H9 (cell line): ENCODE data around the gene DIS3L2. TPM values are rescaled to one million over a fixed set of nuclear protein-coding genes. Genes with fewer than 3 reads are reported as not detected.

Source experiments
- DNase-seq: peaks from one replicate; pipeline ENCODE4 v3.0.0-alpha.2; 2017
- H2AFZ ChIP-seq: one replicate; pipeline ENCODE4 v1.6.1; 2013; ENCODE audit warnings: mild to moderate bottlenecking, low read length, control low read depth, moderate library complexity
- H2AK5ac ChIP-seq: 2 replicates; pipeline ENCODE4 v1.6.1; 2013; ENCODE audit warnings: low read length, control low read depth, mixed read lengths; ENCODE audit not compliant: insufficient read length
- H2BK120ac ChIP-seq: one replicate; pipeline ENCODE4 v1.6.1; 2013; ENCODE audit warnings: low read depth, mild to moderate bottlenecking, low read length, control low read depth, inconsistent platforms; ENCODE audit not compliant: poor library complexity, severe bottlenecking
- H2BK12ac ChIP-seq: 2 replicates; pipeline ENCODE4 v1.6.1; 2013; ENCODE audit warnings: low read length, control low read depth, mixed read lengths, low read depth; ENCODE audit not compliant: insufficient read length
- H2BK15ac ChIP-seq: 2 replicates; pipeline ENCODE4 v1.6.1; 2013; ENCODE audit warnings: low read depth, low read length, control low read depth
- H2BK20ac ChIP-seq: one replicate; pipeline ENCODE4 v1.6.1; 2013; ENCODE audit warnings: low read depth, mild to moderate bottlenecking, low read length, control low read depth, inconsistent platforms; ENCODE audit not compliant: poor library complexity, severe bottlenecking
- H2BK5ac ChIP-seq: 2 replicates; pipeline ENCODE4 v1.6.1; 2013; ENCODE audit warnings: low read length, control low read depth, mixed read lengths; ENCODE audit not compliant: insufficient read length
- H3K14ac ChIP-seq: 2 replicates; pipeline ENCODE4 v1.6.1; 2013; ENCODE audit warnings: low read length, control low read depth; ENCODE audit not compliant: insufficient read depth
- H3K18ac ChIP-seq: 2 replicates; pipeline ENCODE4 v1.6.1; 2013; ENCODE audit warnings: low read depth, mild to moderate bottlenecking, mixed read lengths, low read length, control low read depth; ENCODE audit not compliant: insufficient read length
- H3K23ac ChIP-seq: 2 replicates; pipeline ENCODE4 v1.6.1; 2013; ENCODE audit warnings: low read length, control low read depth, mixed read lengths, low read depth; ENCODE audit not compliant: insufficient read length
- H3K23me2 ChIP-seq: 2 replicates; pipeline ENCODE4 v1.6.1; 2013; ENCODE audit warnings: low read depth, mild to moderate bottlenecking, mixed read lengths, low read length, control low read depth; ENCODE audit not compliant: insufficient read length, poor library complexity, severe bottlenecking
- H3K27ac ChIP-seq: 2 replicates; pipeline ENCODE4 v1.5.1; 2013; ENCODE audit warnings: low read length, control low read depth, mixed read lengths, low read depth; ENCODE audit not compliant: insufficient read length
- H3K27me3 ChIP-seq: 2 replicates; pipeline ENCODE4 v1.6.1; 2013; ENCODE audit warnings: low read length, control low read depth, inconsistent platforms; ENCODE audit not compliant: insufficient read depth
- H3K4ac ChIP-seq: 2 replicates; pipeline ENCODE4 v1.6.1; 2013; ENCODE audit warnings: low read depth, mild to moderate bottlenecking, control low read depth, inconsistent platforms, low read length, moderate library complexity
- H3K4me1 ChIP-seq: 2 replicates; pipeline ENCODE4 v1.6.1; 2013; ENCODE audit warnings: low read length, control low read depth, inconsistent platforms; ENCODE audit not compliant: insufficient read depth
- H3K4me2 ChIP-seq: 2 replicates; pipeline ENCODE4 v1.6.1; 2013; ENCODE audit warnings: low read length, control low read depth, mixed read lengths; ENCODE audit not compliant: insufficient read length, insufficient read depth
- H3K56ac ChIP-seq: 2 replicates; pipeline ENCODE4 v1.6.1; 2013; ENCODE audit warnings: low read depth, mild to moderate bottlenecking, mixed read lengths, low read length, control low read depth; ENCODE audit not compliant: insufficient read length
- H3K79me1 ChIP-seq: 2 replicates; pipeline ENCODE4 v1.6.1; 2013; ENCODE audit warnings: low read depth, mild to moderate bottlenecking, moderate library complexity, low read length, control low read depth, inconsistent platforms; ENCODE audit not compliant: insufficient read depth, poor library complexity, severe bottlenecking
- H3K79me2 ChIP-seq: 2 replicates; pipeline ENCODE4 v1.6.1; 2013; ENCODE audit warnings: low read length, control low read depth, inconsistent platforms; ENCODE audit not compliant: insufficient read depth
- H3K9ac ChIP-seq: 2 replicates; pipeline ENCODE4 v1.6.1; 2013; ENCODE audit warnings: low read length, control low read depth, mixed read lengths; ENCODE audit not compliant: insufficient read length; ENCODE audit errors: extremely low read depth
- H3K9me3 ChIP-seq: one replicate; pipeline ENCODE4 v1.6.1; 2013; ENCODE audit warnings: low read depth, low read length, inconsistent platforms; ENCODE audit not compliant: control insufficient read depth
- H3T11ph ChIP-seq: one replicate; pipeline ENCODE4 v1.6.1; 2013; ENCODE audit warnings: mild to moderate bottlenecking, low read length, control low read depth, inconsistent platforms
- H4K20me1 ChIP-seq: one replicate; pipeline ENCODE4 v1.6.1; 2013; ENCODE audit not compliant: control insufficient read depth, insufficient read length, insufficient read depth
- H4K5ac ChIP-seq: 2 replicates; pipeline ENCODE4 v1.6.1; 2013; ENCODE audit warnings: low read depth, mild to moderate bottlenecking, mixed read lengths, low read length, control low read depth; ENCODE audit not compliant: insufficient read length
- H4K8ac ChIP-seq: replicated peaks from 2 replicates; pipeline ENCODE4 v1.6.1; 2013; ENCODE audit warnings: low read length, control low read depth, mixed read lengths, low read depth; ENCODE audit not compliant: insufficient read length
- H4K91ac ChIP-seq: 2 replicates; pipeline ENCODE4 v1.6.1; 2013; ENCODE audit warnings: low read depth, mild to moderate bottlenecking, moderate library complexity, mixed read lengths, low read length, control low read depth; ENCODE audit not compliant: insufficient read length
- H3K27ac Mint-ChIP-seq, 3 experiments: 2 replicates in 2 of 3; 3 replicates in 1 of 3; pipeline ENCODE4 v1.8.0; 2020 to 2021; ENCODE audit warnings: mixed read lengths in 3 of 3, mild to moderate bottlenecking in 1 of 3, moderate library complexity in 1 of 3
- H3K27me3 Mint-ChIP-seq: 2 replicates; pipeline ENCODE4 v1.8.0; 2021; ENCODE audit warnings: low read depth, mild to moderate bottlenecking, moderate library complexity, mixed read lengths
- H3K36me3 Mint-ChIP-seq, 3 experiments: 2 replicates in 2 of 3; 3 replicates in 1 of 3; pipeline ENCODE4 v1.8.0; 2020 to 2021; ENCODE audit warnings: low read depth in 3 of 3, mixed read lengths in 3 of 3; ENCODE audit not compliant: insufficient read depth in 1 of 3
- H3K4me1 Mint-ChIP-seq, 2 experiments: 2 replicates each; pipeline ENCODE4 v1.8.0; 2020; ENCODE audit warnings: mixed read lengths in 2 of 2
- H3K4me3 Mint-ChIP-seq, 2 experiments: 2 replicates in 1 of 2; 3 replicates in 1 of 2; pipeline ENCODE4 v1.8.0; 2020 to 2021; ENCODE audit warnings: mild to moderate bottlenecking in 2 of 2, mixed read lengths in 2 of 2, moderate library complexity in 1 of 2
- H3K9me3 Mint-ChIP-seq, 2 experiments: 2 replicates in 1 of 2; 3 replicates in 1 of 2; pipeline ENCODE4 v1.8.0; 2020; ENCODE audit warnings: mild to moderate bottlenecking in 2 of 2, mixed read lengths in 2 of 2, moderate library complexity in 1 of 2
- WGBS: extraction: QIAGEN DNeasy Blood & Tissue Kit; methylation state at CpG from one replicate; pipeline ENCODE4 v1.1.7; 2013; ENCODE audit warnings: missing lambda C conversion rate, low lambda C conversion rate, mixed read lengths; ENCODE audit not compliant: insufficient read length; ENCODE audit errors: extremely low coverage; 5-methylcytosine and 5-hydroxymethylcytosine counted together
- total RNA-seq: library from RNA; stranded (reverse); gene quantifications from 2 replicates; pipeline ENCODE4 v1.2.1, GENCODE V29; 2021
- TF ChIP-seq, protein P1 (sequence below): fragments of 200-600 bp; sonication (generic); conservative IDR thresholded peaks from 3 replicates; pipeline ENCODE4 v1.8.0; 2021; ENCODE audit warnings: antibody characterized with exemption, mild to moderate bottlenecking

Gene DIS3L2
- total RNA-seq, 1 experiment from 2014 or later: 28.1 TPM

DNA sequence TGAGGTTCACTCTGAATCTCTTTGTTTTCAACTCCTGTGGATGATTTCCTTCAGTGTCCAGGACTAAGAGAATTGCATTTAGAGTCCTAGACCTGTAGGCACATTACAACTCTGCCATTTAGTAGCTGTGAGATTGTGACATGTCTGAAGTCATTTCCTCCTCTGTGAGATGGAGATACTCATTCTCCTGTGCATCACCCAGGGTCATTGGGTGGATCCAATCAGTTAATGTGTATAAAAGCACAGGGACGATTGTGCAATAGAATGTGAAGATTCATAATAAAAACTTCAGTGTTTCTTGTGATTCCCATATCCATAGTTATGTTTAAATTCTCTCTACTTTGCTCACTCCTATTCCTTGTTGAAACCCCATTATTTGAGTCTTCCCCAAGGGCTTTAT is 113.6 kb downstream of the DIS3L2 start:
- Histone ChIP-seq H3K79me2 (no peaks in the 10 kb centered on the region), H3K4ac (no peak overlapping the region), H3K23ac (no peak overlapping the region), H3T11ph (no peak overlapping the region), H2AK5ac (no peak overlapping the region), H3K27me3 (no peaks in the 10 kb centered on the region), H3K23me2 (no peaks in the 10 kb centered on the region), H2BK15ac (no peak overlapping the region), H2BK120ac (no peak overlapping the region), H2BK5ac (no peak overlapping the region), H4K91ac (no peak overlapping the region), H2AFZ (no peak overlapping the region), H4K20me1 (no peaks in the 10 kb centered on the region), H4K5ac (no peak overlapping the region), H3K4me2 (no peak overlapping the region), H3K79me1 (no peaks in the 10 kb centered on the region), H3K9ac (no peak overlapping the region), H3K18ac (no peak overlapping the region), H2BK12ac (no peak overlapping the region), H3K14ac (no peak overlapping the region), H3K27ac (no peak overlapping the region), H4K8ac (no peak overlapping the region), H2BK20ac (no peak overlapping the region), H3K9me3 (no peaks in the 10 kb centered on the region), H3K4me1 (no peaks in the 10 kb centered on the region; the same call in 1 of the 2 replicates), H3K56ac (no peak overlapping the region)
- Mint-ChIP-seq H3K27me3 (no peaks in the 10 kb centered on the region), H3K4me3 (no peak overlapping the region), H3K36me3 (no peaks in the 10 kb centered on the region; a peak in 1 of 7 replicates), H3K27ac (no peak overlapping the region), H3K9me3 (no peaks in the 10 kb centered on the region), H3K4me1 (peaks cover 0 to 6% of the 10 kb centered on the region in 2 experiments; a peak in 3 of 4 replicates)
- no CpG with 5 or more reads among the region's 1 CpG for WGBS
- DNase-seq: no peak
- TF ChIP-seq, protein P1, sequence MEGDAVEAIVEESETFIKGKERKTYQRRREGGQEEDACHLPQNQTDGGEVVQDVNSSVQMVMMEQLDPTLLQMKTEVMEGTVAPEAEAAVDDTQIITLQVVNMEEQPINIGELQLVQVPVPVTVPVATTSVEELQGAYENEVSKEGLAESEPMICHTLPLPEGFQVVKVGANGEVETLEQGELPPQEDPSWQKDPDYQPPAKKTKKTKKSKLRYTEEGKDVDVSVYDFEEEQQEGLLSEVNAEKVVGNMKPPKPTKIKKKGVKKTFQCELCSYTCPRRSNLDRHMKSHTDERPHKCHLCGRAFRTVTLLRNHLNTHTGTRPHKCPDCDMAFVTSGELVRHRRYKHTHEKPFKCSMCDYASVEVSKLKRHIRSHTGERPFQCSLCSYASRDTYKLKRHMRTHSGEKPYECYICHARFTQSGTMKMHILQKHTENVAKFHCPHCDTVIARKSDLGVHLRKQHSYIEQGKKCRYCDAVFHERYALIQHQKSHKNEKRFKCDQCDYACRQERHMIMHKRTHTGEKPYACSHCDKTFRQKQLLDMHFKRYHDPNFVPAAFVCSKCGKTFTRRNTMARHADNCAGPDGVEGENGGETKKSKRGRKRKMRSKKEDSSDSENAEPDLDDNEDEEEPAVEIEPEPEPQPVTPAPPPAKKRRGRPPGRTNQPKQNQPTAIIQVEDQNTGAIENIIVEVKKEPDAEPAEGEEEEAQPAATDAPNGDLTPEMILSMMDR: no peak
